Ascending aorta (tissue), 2 donors: ENCODE measurements around the gene TPM1. TPM values are rescaled to one million over a fixed set of nuclear protein-coding genes. Genes with fewer than 3 reads are reported as not detected.

Experiments
- DNase-seq, 2 donors: peaks; one replicate each; pipeline ENCODE4 v3.0.0-alpha.2; 2019; ENCODE audit warnings: low spot score in 2 of 2
- H3K27ac ChIP-seq, 2 donors: fragments of 200-600 bp; sonication (generic); one replicate each; pipeline ENCODE4 v1.5.1; 2016 to 2017; ENCODE audit warnings: mild to moderate bottlenecking in 1 of 2
- H3K27me3 ChIP-seq: fragments of 200-600 bp; sonication (generic); one replicate; pipeline ENCODE4 v1.5.1; 2017
- H3K36me3 ChIP-seq, 2 donors: fragments of 200-600 bp; sonication (generic); one replicate each; pipeline ENCODE4 v1.5.1; 2016
- H3K4me1 ChIP-seq, 2 donors: fragments of 200-600 bp; sonication (generic); one replicate each; pipeline ENCODE4 v1.5.1; 2016 to 2017; ENCODE audit warnings: mild to moderate bottlenecking in 1 of 2
- H3K4me3 ChIP-seq, 2 donors: fragments of 200-600 bp; sonication (generic); one replicate each; pipeline ENCODE4 v1.5.1; 2016 to 2017; ENCODE audit warnings: mild to moderate bottlenecking in 1 of 2
- H3K9me3 ChIP-seq, 2 donors: fragments of 200-600 bp; sonication (generic); one replicate each; pipeline ENCODE4 v1.5.1; 2016
- CTCF ChIP-seq, 3 experiments: fragments of 200-600 bp in 2 of 3; fragments of 450-650 bp in 1 of 3; sonication (generic) in 2 of 3; IDR thresholded peaks; one replicate each; pipeline ENCODE4 v1.5.1; 2016 to 2019; ENCODE audit warnings: antibody characterized with exemption in 3 of 3, mild to moderate bottlenecking in 1 of 3, moderate library complexity in 1 of 3
- intact Hi-C: fragments of 100-400 bp; cut with DNase I; formaldehyde crosslinking; loops from one replicate; pipeline ENCODE4 v1.15.1; 2023
- total RNA-seq: library from RNA; depleted of rRNA; stranded (reverse); fragments of >200 nt; gene quantifications from one replicate; pipeline ENCODE4 v1.1.0, GENCODE V29; 2016

Gene TPM1
- total RNA-seq, 1 donor from 2014 or later = 813 TPM

GRCh38 chr15:63057468-63058345 lies 15.2 kb downstream of the TPM1 start:
- Histone ChIP-seq H3K9me3 (no peaks in the 10 kb centered on the region), H3K4me3 (no peak overlapping the region), H3K27ac (peak overlapping the region; percentile 52 to 70), H3K36me3 (peaks cover 70 to 75% of the 10 kb centered on the region in 2 donors), H3K27me3 (no peaks in the 10 kb centered on the region), H3K4me1 (peaks cover 14 to 30% of the 10 kb centered on the region in 2 donors)
- DNase-seq = no peak
- no peak for TF ChIP-seq CTCF (IDR thresholded peaks at IDR 0.05)
- intact Hi-C loops = no loop called here

GRCh38 chr15:63059075-63059474 lies 16.5 kb downstream of the TPM1 start:
- peaks cover 80 to 89% of the 10 kb centered on the region in 2 donors for H3K36me3 ChIP-seq
- intact Hi-C loops = no loop called here
- H3K27me3 ChIP-seq = no peaks in the 10 kb centered on the region

GRCh38 chr15:63059573-63060216 lies 17.1 kb downstream of the TPM1 start:
- peaks cover 83 to 95% of the 10 kb centered on the region in 2 donors for H3K36me3 ChIP-seq
- no peak for DNase-seq

More at GRCh38 chr15:63059075-63059474, 16.5 kb downstream of the TPM1 start:
- H3K4me3 ChIP-seq = no peak overlapping the region
- H3K4me1 ChIP-seq = peaks cover 8 to 19% of the 10 kb centered on the region in 2 donors
- no peak for TF ChIP-seq CTCF (IDR thresholded peaks at IDR 0.05)
- peak overlapping the region in 1 of 2 donors; percentile 28 for H3K27ac ChIP-seq
- H3K9me3 ChIP-seq = no peaks in the 10 kb centered on the region
- DNase-seq = no peak

GRCh38 chr15:63060699-63061098 lies 18.2 kb downstream of the TPM1 start:
- no peak for TF ChIP-seq CTCF (IDR thresholded peaks at IDR 0.05)
- intact Hi-C loops = no loop called here
- no peaks in the 10 kb centered on the region for H3K27me3 ChIP-seq
- peaks cover 91 to 100% of the 10 kb centered on the region in 2 donors for H3K36me3 ChIP-seq
- H3K4me3 ChIP-seq = no peak overlapping the region
- no peak for DNase-seq
- H3K27ac ChIP-seq = no peak overlapping the region
- peaks cover 3 to 6% of the 10 kb centered on the region in 2 donors for H3K4me1 ChIP-seq
- H3K9me3 ChIP-seq = no peaks in the 10 kb centered on the region

More at GRCh38 chr15:63059573-63060216, 17.1 kb downstream of the TPM1 start:
- no peak for TF ChIP-seq CTCF (IDR thresholded peaks at IDR 0.05)
- H3K4me1 ChIP-seq = peaks cover 3 to 15% of the 10 kb centered on the region in 2 donors
- no peak overlapping the region for H3K4me3 ChIP-seq
- no peaks in the 10 kb centered on the region for H3K27me3 ChIP-seq
- H3K27ac ChIP-seq = peak overlapping the region; percentile 28 to 48
- H3K9me3 ChIP-seq = no peaks in the 10 kb centered on the region
- intact Hi-C loops = no loop called here

GRCh38 chr15:63061975-63062374 lies 19.4 kb downstream of the TPM1 start:
- Histone ChIP-seq H3K4me1 (peaks cover 0 to 3% of the 10 kb centered on the region in 2 donors), H3K27me3 (no peaks in the 10 kb centered on the region), H3K9me3 (no peaks in the 10 kb centered on the region), H3K36me3 (peaks cover 94 to 99% of the 10 kb centered on the region in 2 donors), H3K27ac (no peak overlapping the region), H3K4me3 (no peak overlapping the region)
- no peak for DNase-seq
- TF ChIP-seq CTCF (IDR thresholded peaks at IDR 0.05) = no peak
- intact Hi-C loops = no loop called here
